Measurements from ENCODE around the gene WRAP53. TPM values are rescaled to one million over a fixed set of nuclear protein-coding genes. Genes with fewer than 3 reads are reported as not detected.

Gene WRAP53
- total RNA-seq, 1 experiment from 2014 or later = 15.2 TPM

DNA sequence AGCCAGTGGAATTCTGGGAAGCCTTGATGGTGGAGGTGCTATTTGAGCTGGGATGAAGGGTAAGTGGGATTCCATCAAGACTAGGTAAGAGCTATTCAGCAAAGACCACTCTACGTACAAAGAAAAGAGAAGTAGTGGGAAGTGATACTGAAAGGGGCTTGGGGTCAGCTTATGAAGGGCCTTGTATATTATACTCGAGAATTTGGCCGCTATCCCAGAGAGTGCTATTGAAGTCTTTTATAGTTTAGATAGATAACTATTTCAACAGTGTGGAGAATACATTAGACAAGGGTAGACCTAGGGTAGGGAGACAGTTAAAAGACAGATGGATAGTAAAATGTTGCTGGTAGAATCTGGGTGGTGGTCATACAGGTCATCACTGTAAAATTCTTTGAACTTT, 39.6 kb downstream of the WRAP53 start:
- peaks cover 6% of the 10 kb centered on the region for H3K27me3 Mint-ChIP-seq (ENCODE audit: insufficient read depth, unreplicated experiment)
- H3K36me3 ChIP-seq (ENCODE audit: control insufficient read depth, insufficient read depth, low read length) = no peaks in the 10 kb centered on the region
- H3K27ac Mint-ChIP-seq (ENCODE audit: unreplicated experiment) = no peak overlapping the region
- POLR2A ChIA-PET = no interaction called here
- intact Hi-C loops (cut with micrococcal nuclease; ENCODE audit: unreplicated experiment) = no loop called here
- H3K4me3 Mint-ChIP-seq (ENCODE audit: unreplicated experiment) = no peak overlapping the region
- CTCF ChIA-PET = no interaction called here
- H3K4me1 ChIP-seq = no peaks in the 10 kb centered on the region
- no peaks in the 10 kb centered on the region for H3K27me3 ChIP-seq (replicated peaks; ENCODE audit: control insufficient read depth, insufficient read depth, low read length)
- DNase-seq = no peak
- H3K4me3 ChIP-seq (ENCODE audit: low read depth, low read length) = no peak overlapping the region
- H3K9me3 Mint-ChIP-seq (ENCODE audit: unreplicated experiment) = no peaks in the 10 kb centered on the region
- no peaks in the 10 kb centered on the region for H3K9me3 ChIP-seq
- H3K4me1 Mint-ChIP-seq (ENCODE audit: low read depth, unreplicated experiment) = no peaks in the 10 kb centered on the region
- H3K36me3 Mint-ChIP-seq (ENCODE audit: insufficient read depth, unreplicated experiment) = no peaks in the 10 kb centered on the region
- no TSS peak for BruUV-seq (replicated peaks)
- TF ChIP-seq, protein P1, sequence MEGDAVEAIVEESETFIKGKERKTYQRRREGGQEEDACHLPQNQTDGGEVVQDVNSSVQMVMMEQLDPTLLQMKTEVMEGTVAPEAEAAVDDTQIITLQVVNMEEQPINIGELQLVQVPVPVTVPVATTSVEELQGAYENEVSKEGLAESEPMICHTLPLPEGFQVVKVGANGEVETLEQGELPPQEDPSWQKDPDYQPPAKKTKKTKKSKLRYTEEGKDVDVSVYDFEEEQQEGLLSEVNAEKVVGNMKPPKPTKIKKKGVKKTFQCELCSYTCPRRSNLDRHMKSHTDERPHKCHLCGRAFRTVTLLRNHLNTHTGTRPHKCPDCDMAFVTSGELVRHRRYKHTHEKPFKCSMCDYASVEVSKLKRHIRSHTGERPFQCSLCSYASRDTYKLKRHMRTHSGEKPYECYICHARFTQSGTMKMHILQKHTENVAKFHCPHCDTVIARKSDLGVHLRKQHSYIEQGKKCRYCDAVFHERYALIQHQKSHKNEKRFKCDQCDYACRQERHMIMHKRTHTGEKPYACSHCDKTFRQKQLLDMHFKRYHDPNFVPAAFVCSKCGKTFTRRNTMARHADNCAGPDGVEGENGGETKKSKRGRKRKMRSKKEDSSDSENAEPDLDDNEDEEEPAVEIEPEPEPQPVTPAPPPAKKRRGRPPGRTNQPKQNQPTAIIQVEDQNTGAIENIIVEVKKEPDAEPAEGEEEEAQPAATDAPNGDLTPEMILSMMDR (IDR thresholded peaks at IDR 0.05; ENCODE audit: insufficient read depth in 1 of 2, low read depth in 1 of 2, low read length in 1 of 2, severe bottlenecking in 1 of 2, unreplicated experiment in 1 of 2) = no peak

DNA sequence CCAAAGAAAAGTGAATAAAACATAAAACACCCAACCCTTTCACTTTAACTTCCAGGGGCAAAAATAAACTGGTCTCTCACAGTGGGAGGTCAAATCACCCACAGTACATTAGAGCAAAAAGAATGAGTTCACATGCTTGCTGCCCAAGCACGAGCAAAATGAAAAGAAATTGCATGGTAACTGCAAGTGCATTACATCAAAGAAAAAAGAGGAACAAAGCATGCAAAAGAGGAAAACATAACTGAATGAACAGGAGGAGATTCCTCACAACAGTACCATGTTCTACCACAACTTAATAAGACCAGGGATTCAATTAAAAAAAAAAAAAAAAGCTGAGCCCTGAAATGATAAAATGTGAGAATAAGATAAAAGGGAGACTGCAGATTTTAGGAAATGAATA, 41.5 kb downstream of the WRAP53 start:
- ChIA-PET CTCF (no interaction called here), POLR2A (no interaction called here)
- peaks cover 6% of the 10 kb centered on the region for H3K27me3 Mint-ChIP-seq (ENCODE audit: insufficient read depth, unreplicated experiment)
- no peak overlapping the region for H3K27ac Mint-ChIP-seq (ENCODE audit: unreplicated experiment)
- H3K9me3 Mint-ChIP-seq (ENCODE audit: unreplicated experiment) = no peaks in the 10 kb centered on the region
- DNase-seq = no peak
- no TSS peak for BruUV-seq (replicated peaks)
- Histone ChIP-seq H3K4me1 (no peaks in the 10 kb centered on the region), H3K9me3 (no peaks in the 10 kb centered on the region), H3K27me3 (replicated peaks; ENCODE audit: control insufficient read depth, insufficient read depth, low read length) (no peaks in the 10 kb centered on the region), H3K36me3 (ENCODE audit: control insufficient read depth, insufficient read depth, low read length) (no peaks in the 10 kb centered on the region), H3K4me3 (ENCODE audit: low read depth, low read length) (no peak overlapping the region)
- TF ChIP-seq, protein P1 (IDR thresholded peaks at IDR 0.05; ENCODE audit: insufficient read depth in 1 of 2, low read depth in 1 of 2, low read length in 1 of 2, severe bottlenecking in 1 of 2, unreplicated experiment in 1 of 2) = no peak
- no peaks in the 10 kb centered on the region for H3K36me3 Mint-ChIP-seq (ENCODE audit: insufficient read depth, unreplicated experiment)
- intact Hi-C loops (cut with micrococcal nuclease; ENCODE audit: unreplicated experiment) = no loop called here
- H3K4me3 Mint-ChIP-seq (ENCODE audit: unreplicated experiment) = no peak overlapping the region
- no peaks in the 10 kb centered on the region for H3K4me1 Mint-ChIP-seq (ENCODE audit: low read depth, unreplicated experiment)

DNA sequence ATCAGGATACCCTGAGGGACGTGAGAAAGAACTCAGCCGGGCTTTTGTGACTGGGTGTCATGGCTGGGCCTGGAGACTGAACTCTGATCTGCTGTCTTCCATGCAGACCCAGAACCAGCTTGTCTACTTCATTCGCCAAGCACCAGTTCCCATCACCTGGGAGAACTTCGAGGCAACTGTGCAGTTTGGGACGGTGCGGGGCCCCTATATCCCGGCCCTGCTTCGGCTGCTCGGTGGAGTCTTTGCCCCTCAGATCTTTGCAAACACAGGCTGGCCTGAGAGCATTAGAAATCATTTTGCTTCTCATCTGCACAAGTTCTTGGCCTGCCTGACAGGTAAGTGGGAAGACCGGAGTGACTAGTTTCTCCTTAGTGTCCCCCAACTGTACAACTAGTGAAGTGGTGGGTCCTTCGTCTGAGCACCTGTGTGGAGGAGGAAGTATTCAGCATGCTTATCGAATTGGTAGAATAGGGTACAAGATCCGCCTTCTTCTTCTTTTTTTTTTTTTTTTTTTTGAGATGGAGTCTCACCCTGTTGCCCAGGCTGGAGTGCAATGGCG, 44.8 kb downstream of the WRAP53 start:
- intact Hi-C loops (cut with micrococcal nuclease; ENCODE audit: unreplicated experiment) = no loop called here
- BruUV-seq (replicated peaks) = no TSS peak

More for the DNA sequence above, 44.8 kb downstream of the WRAP53 start:
- no peak overlapping the region for H3K4me3 ChIP-seq (ENCODE audit: low read depth, low read length)
- no peaks in the 10 kb centered on the region for H3K9me3 Mint-ChIP-seq (ENCODE audit: unreplicated experiment)
- H3K36me3 Mint-ChIP-seq (ENCODE audit: insufficient read depth, unreplicated experiment) = no peaks in the 10 kb centered on the region
- no peak overlapping the region for H3K27ac Mint-ChIP-seq (ENCODE audit: unreplicated experiment)
- no peaks in the 10 kb centered on the region for H3K4me1 ChIP-seq
- no peaks in the 10 kb centered on the region for H3K27me3 ChIP-seq (replicated peaks; ENCODE audit: control insufficient read depth, insufficient read depth, low read length)
- H3K9me3 ChIP-seq = no peaks in the 10 kb centered on the region
- ChIA-PET POLR2A (no interaction called here), CTCF (interaction anchor here (0.7 kb wide), 1 partner anchor 100 kb away, joined by 5 read pairs; no protein-coding TSS in a partner anchor)
- no peaks in the 10 kb centered on the region for H3K4me1 Mint-ChIP-seq (ENCODE audit: low read depth, unreplicated experiment)
- H3K4me3 Mint-ChIP-seq (ENCODE audit: unreplicated experiment) = no peak overlapping the region
- no peaks in the 10 kb centered on the region for H3K36me3 ChIP-seq (ENCODE audit: control insufficient read depth, insufficient read depth, low read length)
- no peak for DNase-seq
- TF ChIP-seq, protein P1 (IDR thresholded peaks at IDR 0.05; ENCODE audit: insufficient read depth in 1 of 2, low read depth in 1 of 2, low read length in 1 of 2, severe bottlenecking in 1 of 2, unreplicated experiment in 1 of 2) = no peak
- H3K27me3 Mint-ChIP-seq (ENCODE audit: insufficient read depth, unreplicated experiment) = peaks cover 7% of the 10 kb centered on the region

Measured in Caco-2 (cell line).